GM21381 (cell line): ENCODE results near the gene CPLX1.

Experiments used
- ATAC-seq: cut with Tn5 transposase; IDR thresholded peaks from one replicate; pipeline ENCODE4 v1.9.1; 2021; ENCODE audit warnings: mild to moderate bottlenecking, moderate library complexity; ENCODE audit not compliant: unreplicated experiment

CPLX1 gene

GRCh38 chr4:825971-826330 lies at the start of gene CPLX1:
Gene CPLX1, minus strand, starts transcription at chr4:826129. Its CDS starts 1,607 bp downstream, at chr4:824522.
- ATAC-seq, result no peak

DNA sequence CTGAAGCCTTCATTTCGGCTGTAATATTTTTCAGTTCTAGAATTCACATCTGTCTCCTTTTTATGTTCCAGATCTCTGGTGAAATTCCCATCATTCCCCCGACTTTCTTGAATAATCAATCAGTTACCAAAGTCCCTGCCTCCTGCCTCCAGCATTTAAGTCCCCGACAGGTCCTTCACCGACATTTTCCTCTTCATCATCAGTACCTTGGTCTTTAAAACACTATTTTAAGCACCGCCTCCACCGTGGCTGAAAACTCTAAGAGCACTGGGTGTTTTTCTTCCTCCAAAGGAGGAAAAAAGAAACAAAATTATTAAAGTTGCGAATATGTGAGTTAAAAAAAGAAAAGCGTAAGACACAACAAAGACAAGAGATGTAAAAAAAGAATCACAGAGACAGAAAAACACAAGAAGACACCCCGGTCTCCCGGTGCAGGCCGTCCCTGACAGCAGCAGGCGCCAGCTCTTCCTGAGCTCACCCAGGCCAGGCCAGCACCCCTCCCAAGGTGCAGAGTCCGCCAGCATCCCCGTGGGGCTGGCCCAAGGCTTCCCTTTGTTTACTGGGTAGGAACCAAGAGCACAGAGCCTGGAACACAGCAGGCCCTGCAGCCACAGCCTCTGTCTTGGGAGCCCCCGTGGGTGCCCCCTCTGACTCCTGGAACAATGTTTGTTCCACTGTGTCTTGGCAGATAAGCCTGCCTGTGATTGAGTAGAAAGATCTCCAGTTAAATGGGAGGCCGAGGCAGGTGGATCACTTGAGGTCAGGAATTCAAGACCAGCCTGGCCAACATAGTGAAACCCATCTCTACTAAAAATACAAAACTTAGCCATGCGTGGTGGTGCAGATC lies 49.3 kb upstream of the CPLX1 start:
- no peak for ATAC-seq

- ATAC-seq, result no peak
Observed at GRCh38 chr4:874056-874455, 48.1 kb upstream of the CPLX1 start.

GRCh38 chr4:872241-872981 lies 46.5 kb upstream of the CPLX1 start:
- ATAC-seq, result no peak

- no peak for ATAC-seq
Observed at GRCh38 chr4:871484-871883, 45.6 kb upstream of the CPLX1 start.

- ATAC-seq, result no peak
Observed at GRCh38 chr4:870951-871350, 45.0 kb upstream of the CPLX1 start.

GRCh38 chr4:869776-870175 lies 43.8 kb upstream of the CPLX1 start:
- ATAC-seq, result no peak

- ATAC-seq, result no peak
Observed at GRCh38 chr4:868421-868820, 42.5 kb upstream of the CPLX1 start.

- no peak for ATAC-seq
Observed at GRCh38 chr4:867526-868250, 41.8 kb upstream of the CPLX1 start.

- no peak for ATAC-seq
Observed at GRCh38 chr4:866761-867390, 40.9 kb upstream of the CPLX1 start.

DNA sequence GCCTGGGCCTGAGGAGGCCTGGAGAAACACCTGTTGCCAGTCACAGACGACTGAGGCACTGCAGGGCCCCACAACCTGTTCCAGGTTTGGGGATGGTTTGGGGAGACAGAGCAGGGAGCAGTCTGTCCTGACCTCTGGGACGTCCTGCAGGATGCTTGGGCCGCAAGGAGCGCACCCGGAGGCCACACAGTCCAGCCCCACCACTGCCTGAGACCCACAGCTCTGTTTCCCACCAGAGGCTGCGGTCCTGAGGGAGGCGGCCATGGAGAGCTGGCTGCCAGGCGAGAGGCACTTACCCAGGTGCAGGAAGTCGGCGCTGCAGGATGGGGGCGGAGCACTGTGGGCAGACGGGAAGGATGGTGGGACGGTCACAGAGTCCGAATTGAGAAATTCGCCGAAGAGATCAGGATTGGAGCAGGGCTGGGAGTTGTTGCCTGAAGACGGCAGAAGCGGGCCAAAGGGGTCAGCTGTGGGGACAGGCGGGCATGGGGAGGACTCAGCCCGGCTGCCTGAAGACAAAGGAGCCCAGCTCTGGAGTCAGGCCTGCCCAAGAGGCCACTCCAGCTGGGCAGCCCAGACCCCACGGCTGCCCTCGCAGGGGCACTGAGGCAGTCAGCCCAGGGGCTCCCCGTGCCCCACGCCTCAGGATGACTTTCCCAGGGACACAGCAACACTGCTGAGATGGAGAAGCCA lies 40.3 kb upstream of the CPLX1 start:
- no peak for ATAC-seq

- ATAC-seq, result no peak
Observed at GRCh38 chr4:865572-865971, 39.6 kb upstream of the CPLX1 start.

DNA sequence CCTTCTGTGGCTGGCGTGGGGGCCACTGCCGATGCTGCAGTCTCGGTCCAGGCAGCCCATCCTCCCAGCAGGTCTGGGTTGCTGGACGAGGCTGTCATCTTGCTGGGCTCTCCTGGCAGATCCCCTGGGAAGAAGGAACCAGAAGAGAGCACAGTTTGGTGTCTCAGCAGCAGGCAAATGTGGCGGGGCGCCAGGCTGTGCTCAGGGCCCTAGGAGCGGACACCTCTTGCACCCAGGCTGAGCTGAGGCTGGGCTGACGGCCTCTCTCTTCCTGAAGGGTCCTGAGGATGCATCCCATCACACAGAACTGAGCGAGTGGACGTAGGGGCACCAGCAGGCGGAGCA lies 39.2 kb upstream of the CPLX1 start:
- no peak for ATAC-seq

- no peak for ATAC-seq
Observed at GRCh38 chr4:864456-865120, 38.7 kb upstream of the CPLX1 start.

GRCh38 chr4:860561-860960 lies 34.6 kb upstream of the CPLX1 start:
- no peak for ATAC-seq

DNA sequence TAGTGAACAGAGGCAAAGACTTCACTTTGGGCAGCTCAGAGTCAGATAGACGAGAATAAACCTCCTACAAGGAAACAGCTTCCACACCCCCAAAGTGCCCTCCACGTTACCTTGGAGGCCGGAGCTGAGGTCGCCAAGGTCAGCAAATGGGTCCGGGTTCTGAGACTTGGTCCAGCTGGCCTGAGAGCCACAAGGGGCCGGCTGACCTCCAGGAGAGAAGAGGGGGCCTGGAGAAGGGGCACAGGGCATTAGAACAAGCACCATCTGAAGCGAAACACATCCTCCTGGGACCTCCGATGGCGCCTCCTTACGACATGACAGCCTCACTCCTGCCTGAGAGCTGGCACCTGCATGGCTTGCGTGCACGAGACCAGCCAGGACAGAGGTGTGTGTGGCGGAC lies 33.6 kb upstream of the CPLX1 start:
- ATAC-seq, result no peak

GRCh38 chr4:858831-859451 lies 33.0 kb upstream of the CPLX1 start:
- no peak for ATAC-seq

- ATAC-seq, result no peak
Observed at GRCh38 chr4:858041-858481, 32.1 kb upstream of the CPLX1 start.

GRCh38 chr4:857461-857860 lies 31.5 kb upstream of the CPLX1 start:
- no peak for ATAC-seq
